ENCODE data around the gene CHST3.

CHST3 gene

DNA sequence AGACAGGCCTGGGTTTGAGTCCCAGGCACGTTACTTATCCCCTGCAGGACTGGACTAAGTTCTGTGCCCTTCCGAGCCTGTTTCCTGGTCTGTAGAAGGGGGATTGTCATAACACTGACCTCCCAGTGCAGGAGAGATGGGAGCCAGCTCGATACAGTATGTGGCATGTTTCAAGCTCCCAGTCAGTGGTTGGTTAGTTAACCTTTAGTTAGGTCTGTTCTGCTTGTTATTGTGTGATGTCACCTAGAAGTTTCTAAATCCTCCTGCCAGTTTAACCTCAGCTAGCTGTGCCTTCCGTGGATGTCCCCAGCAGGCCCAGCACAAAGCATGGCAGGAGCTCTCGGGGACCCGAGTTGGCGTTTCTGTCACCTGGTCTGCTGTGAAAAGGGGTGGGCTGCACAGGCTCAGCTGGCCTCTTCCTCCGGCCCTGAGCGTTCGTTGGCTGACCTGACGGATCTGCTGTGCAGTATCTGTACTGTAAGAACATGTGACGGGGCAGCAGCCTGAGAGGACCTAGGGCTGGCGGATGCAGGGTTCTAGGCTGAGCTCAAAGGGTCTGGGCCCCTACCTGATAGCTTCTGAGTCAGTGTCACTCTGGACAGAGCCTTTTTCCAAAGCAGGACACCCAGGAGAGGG, 71.2 kb downstream of the CHST3 start:
- DNase-seq: peak; percentile 54

DNA sequence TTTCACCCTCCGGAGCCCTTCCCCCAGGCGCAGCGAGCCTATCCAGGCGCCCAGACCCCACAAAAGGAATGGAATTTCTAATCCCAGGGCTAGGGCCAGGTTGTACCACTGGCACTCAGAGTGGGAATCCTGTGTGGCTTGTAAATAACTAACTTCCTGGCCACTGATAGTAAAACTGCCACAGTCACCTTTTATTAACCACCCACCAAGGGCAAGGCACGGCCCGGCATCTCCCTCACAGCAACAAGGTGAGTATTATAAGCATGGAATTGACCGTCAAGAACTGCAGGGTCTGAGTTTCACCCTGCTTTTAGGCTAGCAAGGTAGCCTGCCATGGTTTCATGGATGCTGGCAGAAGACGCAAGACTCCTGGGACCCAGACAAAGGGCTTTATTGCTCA, 73.1 kb downstream of the CHST3 start:
- peak; percentile 60 for DNase-seq

DNA sequence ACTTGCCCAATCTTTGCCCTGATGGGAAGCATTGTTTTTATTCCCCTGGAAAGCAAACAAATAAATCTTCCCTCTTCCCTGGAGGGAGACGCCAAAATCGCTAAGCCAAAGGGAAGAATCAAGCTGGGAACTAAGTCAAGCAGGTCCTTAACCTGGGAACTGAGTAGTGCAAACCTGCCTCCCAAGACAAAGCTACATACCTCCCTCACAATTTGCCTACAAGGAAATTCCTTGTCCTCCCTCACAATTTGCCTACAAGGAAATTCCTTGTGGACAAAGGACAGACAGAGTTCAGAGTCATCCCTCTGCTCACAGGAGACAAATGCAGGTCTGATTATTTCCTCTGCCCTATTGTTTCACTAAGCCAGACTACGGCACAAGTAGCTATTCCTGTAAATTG, 73.6 kb downstream of the CHST3 start:
- DNase-seq: peak; percentile 68

DNA sequence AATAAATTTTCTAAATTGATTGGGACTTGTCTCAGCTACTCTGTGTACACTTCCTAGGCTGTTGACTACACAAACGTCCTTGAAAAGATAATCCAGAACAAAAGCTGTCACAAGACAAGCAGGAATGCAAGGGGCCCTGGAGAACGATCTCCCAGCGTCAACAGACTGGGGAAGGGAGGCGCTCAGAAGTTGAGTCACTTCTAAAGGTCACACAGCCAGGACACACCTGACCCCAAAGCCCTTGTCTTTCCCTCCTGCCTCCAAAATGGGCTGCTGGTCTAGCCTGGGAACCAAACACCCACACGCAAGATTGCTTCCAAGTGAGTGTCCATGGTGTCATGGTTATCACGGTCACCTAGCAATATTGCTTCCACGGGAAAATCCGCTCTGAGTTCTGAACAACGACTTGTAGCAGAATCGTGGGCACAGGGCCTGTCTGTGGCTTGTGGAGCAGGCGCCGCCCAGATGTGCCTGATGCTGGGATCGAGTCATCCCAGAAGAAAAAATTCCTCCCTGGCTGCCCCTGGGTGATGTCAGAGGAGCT, 74.3 kb downstream of the CHST3 start:
- DNase-seq: peak; percentile 87

DNA sequence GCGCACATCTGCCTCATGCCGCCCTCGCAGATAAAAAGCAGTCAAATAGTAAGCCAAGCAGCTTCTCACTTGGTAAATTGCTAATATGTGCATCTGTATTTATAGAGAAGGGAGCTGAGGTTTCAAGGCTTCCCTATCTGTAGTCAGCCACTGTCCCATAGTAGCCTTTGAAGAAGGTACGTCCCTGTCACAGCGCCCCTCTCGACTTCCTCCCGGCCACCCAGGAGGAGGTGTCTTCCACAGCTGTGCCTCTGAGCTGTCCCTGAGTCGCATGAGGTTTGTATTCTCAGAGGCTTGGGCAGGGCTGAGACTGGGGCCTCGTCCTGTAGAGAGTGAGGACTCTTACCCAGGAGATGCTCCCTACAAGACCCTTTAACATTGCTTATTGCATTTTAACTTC, 75.2 kb downstream of the CHST3 start:
- peak; percentile 67 for DNase-seq

DNA sequence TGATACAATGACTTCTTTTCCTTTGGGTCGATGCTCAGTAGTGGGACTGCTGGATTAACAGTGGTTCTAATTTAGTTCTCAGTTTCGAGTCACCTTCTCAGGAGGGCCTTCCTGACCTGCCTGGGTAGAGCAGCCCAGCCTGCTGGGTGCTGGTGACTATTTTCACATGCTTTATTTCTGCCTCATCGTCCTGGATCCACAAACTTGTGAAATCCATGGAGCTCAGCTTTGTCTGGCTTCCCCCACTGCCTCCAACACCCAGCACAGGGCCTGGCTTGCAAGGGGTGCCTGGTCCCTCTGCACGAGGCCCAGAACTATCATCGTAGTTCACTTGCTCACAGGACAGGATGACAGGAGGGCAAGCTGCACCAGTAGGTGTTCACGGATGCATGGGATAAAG, 77.3 kb downstream of the CHST3 start:
- peak; percentile 50 for DNase-seq

DNA sequence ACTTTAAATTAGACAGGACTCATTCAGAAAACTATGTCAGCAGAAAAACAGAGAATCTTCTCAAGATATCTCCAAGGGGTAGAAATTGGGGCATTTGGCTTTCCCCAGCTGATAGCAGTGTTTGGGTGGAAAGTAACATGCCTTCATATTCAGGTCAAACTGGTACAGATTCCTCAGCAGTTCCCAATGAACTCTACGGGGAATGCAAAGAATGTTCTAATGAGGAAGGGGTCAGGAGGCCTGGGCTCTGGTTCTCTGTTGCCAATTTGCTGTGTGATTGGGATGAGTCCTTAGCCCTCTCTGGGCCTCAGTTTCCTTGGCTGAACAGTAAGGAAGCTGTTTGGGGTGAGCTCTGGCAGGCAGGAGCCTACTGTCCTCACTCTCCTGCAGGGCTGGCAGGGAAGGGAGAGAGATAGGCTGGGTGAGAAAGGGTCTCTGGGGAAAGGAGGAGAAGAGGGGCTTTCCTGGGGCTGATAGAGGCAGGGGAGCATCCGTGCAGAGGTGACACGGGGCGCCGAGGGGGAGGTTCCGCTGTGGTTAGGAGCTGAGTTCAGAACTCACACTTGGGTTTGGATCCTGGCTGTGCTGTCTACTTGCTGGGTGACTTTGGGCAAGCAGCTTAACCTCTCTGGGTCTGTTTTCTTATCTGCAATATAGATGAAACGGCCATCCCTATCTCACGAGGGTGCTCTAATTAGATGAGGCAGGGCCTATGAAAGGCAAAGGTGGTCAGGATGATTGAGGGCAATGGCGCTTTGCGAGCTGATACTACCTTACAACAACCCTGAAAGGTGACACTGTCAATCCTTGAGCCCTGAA, 79.0 kb downstream of the CHST3 start:
- DNase-seq: peak; percentile 75

DNA sequence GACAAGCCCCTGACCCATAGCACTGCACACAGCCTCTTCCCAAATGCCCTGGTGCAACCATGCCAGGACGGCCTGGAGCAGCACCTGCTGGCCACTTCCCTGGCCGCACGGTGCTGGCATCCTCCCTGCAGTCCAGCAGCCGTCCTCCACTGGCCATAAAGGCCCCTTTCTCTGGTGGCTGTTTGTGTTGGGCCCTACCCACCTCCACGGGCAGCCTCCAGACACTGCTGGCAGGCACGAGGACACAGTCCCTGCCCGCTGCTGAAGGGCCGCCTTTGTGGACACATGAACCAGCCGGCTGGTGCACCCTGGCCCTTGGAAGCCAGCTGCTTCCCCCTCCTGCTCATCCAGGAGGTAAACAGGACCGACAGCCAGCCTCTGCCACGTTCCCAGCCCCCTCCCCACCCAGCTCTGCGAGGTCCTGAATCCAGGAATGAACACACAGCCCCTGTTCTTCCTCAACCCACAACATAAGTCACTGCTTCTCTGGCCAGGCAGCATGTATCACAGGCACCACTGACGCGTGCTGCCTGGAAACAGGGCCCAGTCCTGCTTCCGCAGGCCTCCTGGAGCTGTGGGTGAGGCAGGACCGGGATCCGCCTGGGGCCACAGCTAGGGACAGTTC, 80.3 kb downstream of the CHST3 start:
- peak; percentile 93 for DNase-seq

DNA sequence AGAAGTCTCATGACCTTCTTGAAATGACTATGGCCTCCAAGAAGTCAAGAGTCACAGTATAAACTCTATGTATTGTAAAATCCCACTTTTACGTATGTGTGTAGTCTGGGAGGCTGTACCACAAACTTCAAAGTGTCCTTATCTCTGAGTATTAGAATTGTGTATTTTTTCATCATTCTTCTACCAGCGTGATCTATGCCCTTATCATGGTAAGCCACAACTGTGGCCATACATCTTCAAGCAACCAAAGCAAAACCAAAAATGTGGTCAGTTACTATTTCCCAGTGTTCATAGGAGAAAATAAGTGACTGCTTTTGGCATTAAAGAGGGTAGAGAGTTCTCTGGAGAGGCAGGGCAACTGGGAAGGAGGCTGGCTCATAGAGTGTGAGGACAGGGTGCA, 81.4 kb downstream of the CHST3 start:
- DNase-seq: no peak

DNA sequence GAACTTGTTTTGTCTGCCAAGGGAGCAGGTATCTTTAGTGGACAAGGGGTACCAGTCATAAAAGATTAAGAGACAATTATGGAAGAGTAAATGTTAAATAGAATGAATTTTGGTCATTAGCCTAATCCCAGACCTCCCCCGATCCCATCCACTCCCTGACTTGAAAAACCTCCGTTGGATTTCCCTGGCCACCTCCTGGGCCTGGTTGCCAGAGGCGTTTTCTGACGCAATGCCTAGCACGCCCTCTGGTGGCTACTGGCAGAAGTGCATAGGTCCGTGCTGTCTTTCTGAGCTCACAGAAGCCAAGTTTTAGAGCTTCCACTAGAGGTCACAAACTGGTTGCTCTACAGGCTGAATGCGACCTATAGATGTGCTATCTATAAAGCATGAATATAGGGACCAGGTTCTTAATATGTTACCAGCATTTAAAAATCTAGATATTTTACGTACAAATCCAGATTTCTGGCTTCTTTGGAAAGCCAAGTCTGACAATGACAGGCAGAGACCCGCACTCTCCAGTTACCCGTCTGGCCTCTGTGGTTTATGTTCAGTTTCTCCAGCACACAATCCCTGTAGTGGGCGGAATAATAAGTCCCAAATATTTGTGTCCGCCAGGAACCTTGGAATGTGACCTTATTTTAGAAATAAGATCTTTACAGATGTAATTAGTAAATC, 84.4 kb downstream of the CHST3 start:
- peak; percentile 95 for DNase-seq

DNA sequence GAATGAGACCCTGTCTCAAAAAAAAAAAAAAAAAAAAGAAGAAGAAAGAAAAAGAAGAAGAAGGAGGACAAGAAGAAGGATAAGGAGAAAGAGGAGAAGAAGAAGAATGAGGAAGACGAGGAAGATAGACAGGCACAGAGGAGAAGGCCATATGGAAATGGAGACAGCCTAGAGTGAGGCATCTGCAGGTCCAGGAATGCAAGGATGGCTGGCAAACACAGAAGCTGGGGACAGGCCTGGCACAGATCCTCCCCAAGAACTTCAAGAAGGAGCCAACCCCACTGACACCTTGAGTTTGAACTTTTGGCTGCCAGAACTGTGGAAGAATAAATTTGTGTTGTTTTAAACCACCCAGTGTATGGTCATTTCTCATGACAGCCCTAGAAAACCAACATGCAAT, 85.3 kb downstream of the CHST3 start:
- no peak for DNase-seq

DNA sequence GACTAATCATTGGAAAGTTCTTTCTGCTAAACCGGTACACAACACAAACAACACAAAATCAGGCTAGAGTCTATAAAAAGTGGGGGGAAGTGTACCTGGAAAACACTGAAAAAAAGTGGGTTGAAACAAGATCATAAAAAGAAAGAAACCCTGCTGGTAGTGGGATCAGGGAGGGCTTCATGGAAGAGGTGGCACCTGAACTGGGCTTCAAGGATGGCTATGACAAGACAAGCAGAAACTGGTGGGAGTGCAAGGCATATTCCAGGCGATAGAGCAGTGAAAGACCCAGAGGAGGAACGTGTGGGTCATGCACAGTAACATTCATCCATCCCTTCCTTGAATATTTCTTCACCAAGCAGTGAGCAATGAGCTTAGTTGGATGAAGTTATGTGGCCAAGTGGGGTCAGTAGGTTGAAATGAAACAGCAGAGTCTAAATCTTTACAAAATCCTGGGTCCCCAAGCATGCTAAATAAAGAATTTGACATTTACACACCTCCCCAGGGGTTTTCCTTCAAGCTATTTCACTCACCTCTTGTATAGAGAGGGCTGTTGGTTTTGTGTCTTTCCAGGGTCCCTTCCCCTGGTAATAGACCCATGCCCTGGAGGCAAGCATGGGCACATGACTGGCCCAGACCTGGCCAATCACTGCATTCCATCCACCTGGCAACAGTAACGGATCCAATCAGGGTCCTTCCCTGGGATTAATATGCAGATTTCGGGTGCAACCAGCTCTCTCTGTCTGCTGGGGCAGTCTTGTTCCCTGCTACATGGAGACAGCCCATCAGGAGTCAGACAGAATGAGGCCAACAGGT, 86.0 kb downstream of the CHST3 start:
- DNase-seq: no peak

DNA sequence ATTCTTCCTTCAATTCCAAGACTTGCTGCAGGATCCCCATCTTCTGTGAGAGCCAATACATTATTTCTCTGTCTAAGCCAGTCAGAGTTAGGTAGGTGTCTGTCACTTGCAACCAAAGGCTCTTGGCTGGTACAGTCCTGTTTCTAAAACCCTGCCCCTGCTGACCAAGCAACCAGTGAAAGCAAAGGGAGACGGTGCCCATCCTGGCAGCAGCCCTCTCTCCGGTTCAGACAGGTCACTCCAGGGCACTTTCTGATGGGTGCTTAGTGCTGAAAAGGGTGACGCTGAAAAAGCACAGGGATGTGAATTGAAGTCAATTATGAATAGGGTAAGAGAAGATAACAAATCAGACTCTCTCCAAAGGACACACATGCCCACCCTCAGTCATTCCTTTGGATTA, 86.7 kb downstream of the CHST3 start:
- DNase-seq: no peak

DNA sequence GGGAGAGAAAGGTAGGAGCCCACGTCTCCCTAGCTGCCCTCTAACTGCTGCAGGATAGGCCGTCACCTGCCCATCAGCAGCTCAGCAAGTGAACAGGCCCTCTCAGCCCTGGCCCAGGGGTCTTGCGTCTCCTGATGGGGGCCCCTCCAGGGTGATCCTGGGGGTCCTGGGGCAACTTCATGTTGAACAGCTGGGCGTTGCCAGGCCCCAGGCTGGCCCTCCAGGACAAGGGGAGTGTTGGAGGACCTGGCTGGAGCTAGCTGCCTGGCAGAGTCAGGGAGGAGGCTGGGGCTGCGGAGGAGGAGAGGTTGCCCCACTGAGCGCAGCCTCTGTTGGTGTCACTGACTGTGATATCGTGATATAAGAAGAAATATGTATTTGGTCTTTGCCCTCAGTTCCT, 89.5 kb downstream of the CHST3 start:
- no peak for DNase-seq

DNA sequence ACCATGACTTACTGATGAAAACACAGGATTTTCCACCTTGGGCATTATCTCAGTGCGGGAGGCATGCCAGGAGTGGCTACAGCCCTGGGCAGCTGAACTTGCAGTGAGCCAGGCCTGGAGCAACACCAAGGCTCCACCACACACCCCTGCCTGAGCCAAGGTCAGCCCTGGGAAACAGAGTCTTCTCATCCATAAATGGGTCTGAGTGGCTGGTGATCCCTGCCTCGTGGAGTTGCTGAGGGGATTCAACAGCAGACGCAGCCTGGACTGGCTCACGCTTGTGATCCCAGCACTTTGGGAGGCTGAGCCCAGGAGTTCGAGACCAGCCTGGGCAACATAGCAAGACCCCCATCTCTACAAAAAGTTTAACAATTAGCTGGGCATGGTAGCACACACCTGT, 91.9 kb downstream of the CHST3 start:
- no peak for DNase-seq

DNA sequence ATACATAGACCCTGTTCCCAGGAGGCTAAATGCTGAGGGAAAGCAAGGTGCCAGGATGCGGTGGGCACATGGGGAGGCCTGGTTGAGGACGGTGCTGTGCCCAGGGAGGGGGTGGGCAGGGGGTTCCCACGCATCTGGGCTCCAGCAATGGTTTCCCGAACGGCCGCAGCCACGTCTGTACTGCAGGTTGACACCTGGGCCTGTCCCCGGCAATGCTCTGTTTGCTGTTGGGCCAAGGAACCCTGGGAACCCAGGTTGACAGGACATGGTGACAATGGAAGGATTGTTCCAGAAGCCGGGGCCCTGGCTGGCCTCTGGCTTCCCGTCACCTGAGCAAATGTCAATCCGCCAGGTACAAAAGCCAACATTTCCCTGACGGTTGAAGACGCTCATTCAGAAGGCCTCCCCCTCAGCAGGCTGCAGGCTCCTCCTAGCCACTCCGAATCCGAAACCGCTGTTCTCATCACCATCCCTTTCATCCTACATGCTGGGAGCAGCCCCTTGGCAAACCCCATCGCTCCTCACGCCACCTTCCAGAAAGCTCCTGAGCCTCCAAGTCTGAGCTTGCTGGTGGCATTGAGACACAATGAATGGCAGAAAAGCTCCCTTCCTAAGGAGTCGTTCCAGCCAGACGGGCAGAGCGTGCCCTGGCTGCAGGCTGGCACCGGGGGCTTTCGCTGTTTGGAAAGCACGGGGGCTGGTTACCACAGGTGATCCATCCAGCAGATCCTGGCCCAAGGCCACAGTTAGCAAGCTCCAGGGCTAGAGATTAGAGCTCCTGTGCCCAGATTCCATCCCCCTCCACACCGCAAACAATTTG, 92.9 kb downstream of the CHST3 start:
- DNase-seq: no peak

DNA sequence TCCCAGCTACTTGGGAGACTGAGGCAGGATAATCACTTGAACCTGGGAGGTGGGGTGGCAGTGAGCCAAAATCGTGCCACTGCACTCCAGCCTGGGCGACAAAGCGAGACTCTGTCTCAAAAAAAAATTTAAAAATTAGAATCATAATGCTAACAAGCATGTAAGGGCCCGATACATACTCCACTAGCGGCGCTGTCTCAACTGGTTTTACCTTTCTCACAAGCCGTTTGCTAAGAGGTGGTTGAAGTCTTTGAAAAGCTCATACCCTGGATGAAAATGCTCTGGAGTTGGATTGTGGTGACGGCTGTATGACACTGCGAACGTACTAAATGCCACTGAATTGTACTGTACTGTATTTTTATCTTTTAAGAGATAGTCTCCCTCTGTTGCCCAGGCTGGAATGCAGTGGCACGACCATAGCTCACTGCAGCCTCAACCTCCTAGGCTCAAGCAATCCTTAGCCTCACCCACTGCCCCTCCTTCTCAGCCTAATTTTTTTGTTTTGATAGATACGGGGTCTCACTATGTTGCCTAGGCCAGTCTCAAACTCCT, 94.2 kb downstream of the CHST3 start:
- no peak for DNase-seq

DNA sequence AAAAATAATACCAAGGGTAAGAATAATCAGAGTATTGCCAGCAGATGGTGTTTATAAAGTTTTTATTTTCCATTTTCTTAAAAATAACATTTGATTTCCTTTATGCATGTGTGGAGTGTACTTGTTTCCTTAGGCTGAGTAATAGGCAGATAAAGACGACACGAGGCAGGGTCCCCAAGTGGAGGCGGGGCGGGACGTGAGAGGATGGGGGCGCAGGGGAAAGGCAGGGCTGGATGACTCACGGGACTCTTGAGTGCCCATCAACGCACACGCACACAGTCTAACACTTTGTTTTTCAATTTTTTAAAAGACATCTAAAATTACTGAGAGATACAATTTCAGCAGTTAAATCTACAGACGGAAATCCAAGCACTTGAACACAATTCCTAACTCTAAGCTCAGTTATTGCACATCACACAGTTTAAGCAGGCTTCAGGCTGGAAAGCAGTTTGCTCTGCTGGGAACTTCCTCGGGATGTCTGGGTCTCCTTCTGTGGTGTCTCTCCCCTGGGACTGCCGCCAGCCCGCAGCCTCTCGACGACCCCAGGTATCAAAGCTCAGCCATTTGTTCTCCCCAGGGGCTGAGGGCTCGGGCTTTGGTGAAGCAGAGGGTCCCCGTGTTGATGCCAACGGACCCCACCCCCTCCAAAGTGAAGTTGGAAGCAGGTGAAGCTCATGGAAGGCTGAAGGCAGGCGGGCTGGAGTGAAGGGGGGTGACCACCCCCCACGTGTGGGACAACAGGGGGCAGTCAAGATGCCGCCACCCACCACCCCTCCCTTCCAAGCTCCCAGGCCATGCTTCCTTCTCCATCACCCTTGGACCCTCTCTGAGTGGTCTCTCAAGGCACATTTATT, 95.0 kb downstream of the CHST3 start:
- no peak for DNase-seq

DNA sequence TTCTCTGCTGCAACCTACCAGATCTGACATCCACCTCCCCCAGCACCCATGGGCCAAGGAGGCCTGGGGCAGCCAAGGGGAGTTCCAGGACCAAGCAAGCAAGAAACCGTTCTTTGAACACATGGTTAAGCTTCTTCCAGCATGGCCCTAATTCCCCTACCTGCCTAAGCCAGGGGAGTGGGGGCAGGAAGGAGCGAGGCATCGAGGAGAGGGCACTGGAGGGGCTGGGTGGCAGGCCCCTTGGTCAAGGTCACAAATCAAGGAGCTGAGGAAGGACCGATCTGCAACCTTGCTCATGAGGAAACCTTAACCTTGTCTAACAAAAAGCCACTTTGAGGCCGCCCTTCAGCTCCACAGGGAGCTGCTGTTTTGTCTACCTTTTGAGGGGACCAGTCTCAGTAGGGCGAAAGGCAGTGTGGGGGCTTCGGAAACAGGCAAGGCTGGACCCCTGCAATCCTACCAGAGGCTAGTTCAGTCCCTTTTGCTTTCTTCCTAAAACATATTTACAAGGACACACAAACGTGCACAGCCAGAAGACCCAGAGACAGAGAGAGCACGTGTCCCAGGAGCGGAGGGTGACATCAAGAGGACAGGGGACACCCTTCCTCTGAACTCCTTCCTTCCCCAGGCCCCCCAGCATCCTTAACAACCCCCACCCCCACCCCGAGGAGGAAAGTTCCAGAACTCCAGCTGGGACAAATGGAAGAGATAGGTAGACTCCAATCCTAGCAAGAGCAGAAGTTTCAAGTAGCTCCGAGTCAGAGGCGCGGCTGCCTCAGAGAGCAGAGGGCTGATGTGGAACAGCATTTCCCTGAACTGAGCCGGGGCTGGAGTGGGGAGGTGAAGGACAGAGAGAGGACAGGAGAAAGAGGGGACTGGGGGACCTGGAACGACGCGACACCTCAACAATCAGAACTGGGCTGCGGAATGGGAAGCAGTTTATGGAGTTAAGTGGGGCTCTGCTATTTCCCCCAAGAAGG, 95.9 kb downstream of the CHST3 start:
- no peak for DNase-seq
